Thymus (tissue), 11 donors: ENCODE results near the gene SAMD5. TPM values are rescaled to one million over a fixed set of nuclear protein-coding genes. Genes with fewer than 3 reads are reported as not detected.

Source experiments
- DNase-seq, 9 donors: peaks; one replicate each; pipeline ENCODE4 v3.0.0-alpha.2; 2013; ENCODE audit warnings: low spot score in 9 of 9, low read depth in 6 of 9, missing footprints in 1 of 9
- H3K27ac ChIP-seq, 2 donors: one replicate each; pipeline ENCODE4 v1.5.1; 2013; ENCODE audit warnings: control low read depth in 1 of 2, low read depth in 1 of 2, low read length in 1 of 2, mild to moderate bottlenecking in 1 of 2, moderate library complexity in 1 of 2
- H3K27me3 ChIP-seq, 2 donors: one replicate each; pipeline ENCODE4 v1.5.1; 2013; ENCODE audit warnings: low read length in 1 of 2; ENCODE audit not compliant: control insufficient read depth in 2 of 2, insufficient read depth in 1 of 2
- H3K36me3 ChIP-seq, 2 donors: one replicate each; pipeline ENCODE4 v1.5.1; 2013; ENCODE audit warnings: low read length in 1 of 2, mild to moderate bottlenecking in 1 of 2, moderate library complexity in 1 of 2; ENCODE audit not compliant: control insufficient read depth in 2 of 2, insufficient read depth in 2 of 2
- H3K4me1 ChIP-seq, 2 donors: one replicate each; pipeline ENCODE4 v1.5.1; 2013; ENCODE audit warnings: low read length in 2 of 2; ENCODE audit not compliant: control insufficient read depth in 2 of 2, insufficient read depth in 2 of 2
- H3K4me3 ChIP-seq, 2 donors: one replicate each; pipeline ENCODE4 v1.5.1; 2013; ENCODE audit warnings: low read length in 2 of 2, control low read depth in 1 of 2, mild to moderate bottlenecking in 1 of 2
- H3K9me3 ChIP-seq, 2 donors: one replicate each; pipeline ENCODE4 v1.5.1; 2013; ENCODE audit warnings: low read length in 1 of 2, mild to moderate bottlenecking in 1 of 2; ENCODE audit not compliant: control insufficient read depth in 2 of 2, insufficient read depth in 1 of 2
- WGBS: extraction: QIAGEN DNeasy Blood & Tissue Kit; methylation state at CpG from one replicate; pipeline ENCODE4 v1.1.7; 2013; 5-methylcytosine and 5-hydroxymethylcytosine counted together
- polyA plus RNA-seq: library from polyadenylated mRNA; stranded (reverse); fragments of 200-250 nt; gene quantifications from one replicate; pipeline ENCODE4 v1.2.3, GENCODE V29; 2013
- total RNA-seq: library from RNA; stranded (reverse); fragments of 120-200 nt; gene quantifications from one replicate; pipeline ENCODE4 v1.2.4, GENCODE V29; 2013
- donor health status: healthy.

SAMD5 gene
- total and polyA plus RNA-seq, 2 donors: 0.42 to 1.2 TPM

DNA sequence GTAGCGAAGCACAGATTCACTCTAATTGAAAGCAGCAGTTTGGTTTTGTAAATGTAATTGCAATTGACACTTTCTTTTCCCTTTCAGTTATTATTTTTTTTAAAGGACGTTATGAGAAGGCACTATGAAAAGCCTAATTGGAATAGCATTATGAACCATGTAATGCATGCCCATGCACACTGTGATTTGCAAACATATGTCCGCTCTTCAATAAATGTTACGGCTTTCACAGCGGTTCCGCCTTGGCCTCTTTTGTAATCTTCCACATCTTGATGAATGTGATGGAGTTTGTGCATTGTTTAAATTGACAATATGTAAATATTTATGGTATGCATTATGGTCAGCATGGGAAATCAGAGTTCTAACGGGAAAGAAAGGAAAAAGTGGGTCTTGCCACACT is 61.3 kb downstream of the SAMD5 start:
- H3K9me3 ChIP-seq: peaks cover 0 to 3% of the 10 kb centered on the region in 2 donors
- no peak overlapping the region for H3K4me3 ChIP-seq
- H3K27ac ChIP-seq: no peak overlapping the region
- H3K36me3 ChIP-seq: no peaks in the 10 kb centered on the region
- H3K27me3 ChIP-seq: no peaks in the 10 kb centered on the region
- no peak for DNase-seq
- no peaks in the 10 kb centered on the region for H3K4me1 ChIP-seq
- WGBS: 90% methylated on average over 7 of the region's 7 CpGs

GRCh38 chr6:147570681-147571080 is 62.2 kb downstream of the SAMD5 start:
- Histone ChIP-seq H3K27me3 (no peaks in the 10 kb centered on the region), H3K36me3 (no peaks in the 10 kb centered on the region), H3K27ac (no peak overlapping the region), H3K9me3 (no peaks in the 10 kb centered on the region), H3K4me3 (no peak overlapping the region), H3K4me1 (no peaks in the 10 kb centered on the region)
- no peak for DNase-seq
- WGBS: over 99% methylated on average over 2 of the region's 2 CpGs

- Histone ChIP-seq H3K27ac (no peak overlapping the region), H3K27me3 (no peaks in the 10 kb centered on the region), H3K9me3 (no peaks in the 10 kb centered on the region), H3K4me1 (no peaks in the 10 kb centered on the region), H3K36me3 (no peaks in the 10 kb centered on the region), H3K4me3 (no peak overlapping the region)
- DNase-seq: no peak
Measured at GRCh38 chr6:147577488-147577887, 69.0 kb downstream of the SAMD5 start.

DNA sequence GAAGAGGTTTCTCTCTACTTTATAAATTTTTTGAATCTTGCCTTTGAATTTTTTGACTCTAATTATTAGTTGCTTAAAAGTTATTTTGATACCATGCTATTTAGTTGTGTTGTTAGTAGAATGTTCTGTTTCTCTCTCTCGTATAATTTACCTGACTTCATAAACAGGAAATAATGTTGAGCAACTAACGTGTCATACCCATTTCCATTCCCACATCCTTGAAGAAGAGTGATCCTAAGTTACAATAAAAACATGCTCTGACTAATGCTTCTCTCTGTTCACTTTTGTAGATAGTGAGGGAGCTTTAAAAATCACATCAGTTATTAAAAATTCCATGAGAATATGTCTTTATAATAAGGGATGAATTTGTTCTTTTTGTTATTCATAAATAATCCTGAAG is 69.7 kb downstream of the SAMD5 start:
- H3K9me3 ChIP-seq: no peaks in the 10 kb centered on the region
- no peak overlapping the region for H3K4me3 ChIP-seq
- no peaks in the 10 kb centered on the region for H3K4me1 ChIP-seq
- no peaks in the 10 kb centered on the region for H3K27me3 ChIP-seq
- 94% methylated on average over 2 of the region's 2 CpGs for WGBS
- DNase-seq: no peak
- no peaks in the 10 kb centered on the region for H3K36me3 ChIP-seq
- H3K27ac ChIP-seq: no peak overlapping the region

DNA sequence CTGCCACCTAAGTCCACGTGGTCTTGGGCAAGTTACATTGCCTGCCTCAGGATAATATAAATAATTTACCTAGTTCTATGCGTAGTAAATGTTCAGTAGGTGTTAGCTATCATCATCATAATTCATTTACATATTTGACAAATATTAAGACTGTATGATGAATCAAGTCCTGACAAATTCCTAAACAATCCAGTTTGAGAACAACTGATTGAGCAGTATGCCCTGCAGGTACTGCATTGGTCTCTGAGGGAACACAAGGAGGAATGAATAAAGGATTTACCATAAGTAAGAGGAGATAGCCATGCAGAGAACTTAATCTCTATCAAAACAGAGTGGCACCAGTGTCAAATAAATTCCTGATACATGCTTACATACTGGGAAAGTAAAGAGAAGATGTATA is 70.4 kb downstream of the SAMD5 start:
- WGBS: 86% methylated on average over 2 of the region's 2 CpGs
- no peaks in the 10 kb centered on the region for H3K4me1 ChIP-seq
- no peak overlapping the region for H3K4me3 ChIP-seq
- no peaks in the 10 kb centered on the region for H3K36me3 ChIP-seq
- H3K27ac ChIP-seq: no peak overlapping the region
- DNase-seq: no peak
- H3K9me3 ChIP-seq: no peaks in the 10 kb centered on the region
- H3K27me3 ChIP-seq: no peaks in the 10 kb centered on the region

DNA sequence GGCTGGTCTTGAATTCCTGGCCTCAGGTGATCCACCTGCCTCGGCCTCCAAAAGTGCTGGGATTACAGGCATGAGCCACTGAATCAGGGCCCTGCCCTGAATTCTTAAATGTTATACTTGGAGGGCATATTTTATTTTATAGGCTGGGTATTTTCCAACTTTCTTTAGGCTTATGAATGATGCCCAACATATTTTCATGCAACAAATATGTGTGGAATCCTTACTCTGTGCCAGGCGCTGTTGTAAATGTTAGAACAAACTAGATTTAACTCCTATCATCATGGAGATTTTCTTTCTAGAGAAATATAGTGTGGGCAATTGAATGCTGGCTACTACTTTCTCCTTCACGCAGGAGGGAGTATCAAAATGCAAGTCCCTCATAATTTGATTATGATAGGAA is 71.2 kb downstream of the SAMD5 start:
- H3K4me3 ChIP-seq: no peak overlapping the region
- H3K9me3 ChIP-seq: no peaks in the 10 kb centered on the region

GRCh38 chr6:147582991-147583390 is 74.5 kb downstream of the SAMD5 start:
- WGBS: 95% methylated on average over 1 of the region's 1 CpG
- no peak for DNase-seq
- no peaks in the 10 kb centered on the region for H3K36me3 ChIP-seq
- H3K4me1 ChIP-seq: no peaks in the 10 kb centered on the region
- H3K27ac ChIP-seq: no peak overlapping the region
- no peaks in the 10 kb centered on the region for H3K27me3 ChIP-seq
- no peaks in the 10 kb centered on the region for H3K9me3 ChIP-seq
- H3K4me3 ChIP-seq: no peak overlapping the region

More for the DNA sequence above, 71.2 kb downstream of the SAMD5 start:
- DNase-seq: no peak
- Histone ChIP-seq H3K27me3 (no peaks in the 10 kb centered on the region), H3K36me3 (no peaks in the 10 kb centered on the region), H3K27ac (no peak overlapping the region), H3K4me1 (no peaks in the 10 kb centered on the region)
- WGBS: 93% methylated on average over 3 of the region's 3 CpGs

- Histone ChIP-seq H3K27ac (no peak overlapping the region), H3K4me1 (no peaks in the 10 kb centered on the region), H3K27me3 (no peaks in the 10 kb centered on the region), H3K4me3 (no peak overlapping the region), H3K9me3 (no peaks in the 10 kb centered on the region), H3K36me3 (no peaks in the 10 kb centered on the region)
- 98% methylated on average over 3 of the region's 3 CpGs for WGBS
- DNase-seq: no peak
Measured at GRCh38 chr6:147585256-147585655, 76.8 kb downstream of the SAMD5 start.

- DNase-seq: no peak
- Histone ChIP-seq H3K9me3 (no peaks in the 10 kb centered on the region), H3K27me3 (no peaks in the 10 kb centered on the region), H3K4me3 (no peak overlapping the region), H3K36me3 (no peaks in the 10 kb centered on the region), H3K4me1 (no peaks in the 10 kb centered on the region), H3K27ac (no peak overlapping the region)
- 90% methylated on average over 4 of the region's 4 CpGs for WGBS
Measured at GRCh38 chr6:147586044-147586443, 77.6 kb downstream of the SAMD5 start.

GRCh38 chr6:147587907-147588306 is 79.4 kb downstream of the SAMD5 start:
- Histone ChIP-seq H3K4me1 (no peaks in the 10 kb centered on the region), H3K4me3 (no peak overlapping the region), H3K36me3 (no peaks in the 10 kb centered on the region), H3K27ac (no peak overlapping the region), H3K9me3 (no peaks in the 10 kb centered on the region), H3K27me3 (no peaks in the 10 kb centered on the region)
- DNase-seq: no peak
- WGBS: 97% methylated on average over 3 of the region's 3 CpGs
